Epidermal melanocyte (primary cell): Measurements from ENCODE around the gene ATP1B3.
"Not testable (repeated sequence)": the region's sequence is repeated elsewhere in the genome, so short reads cannot be mapped to it uniquely, and the experiment has no call there.

Experiments used
- DNase-seq: peaks from one replicate; pipeline ENCODE4 v3.0.0; 2011; ENCODE audit warnings: low spot score; ENCODE audit not compliant: insufficient read length

ATP1B3 gene

GRCh38 chr3:141860086-141860669 is 16.3 kb upstream of the ATP1B3 start:
- DNase-seq = peak; percentile 71

- DNase-seq = no peak
Measured at GRCh38 chr3:141860766-141861513, 15.5 kb upstream of the ATP1B3 start.

- DNase-seq = no peak
Measured at GRCh38 chr3:141862279-141862816, 14.1 kb upstream of the ATP1B3 start.

- no peak for DNase-seq
Measured at GRCh38 chr3:141863491-141863890, 13.0 kb upstream of the ATP1B3 start.

- DNase-seq = no peak
Measured at GRCh38 chr3:141864281-141864970, 12.0 kb upstream of the ATP1B3 start.

- DNase-seq = no peak
Measured at GRCh38 chr3:141865101-141865500, 11.3 kb upstream of the ATP1B3 start.

GRCh38 chr3:141870091-141870687 is 6.3 kb upstream of the ATP1B3 start:
- no peak for DNase-seq

GRCh38 chr3:141875374-141875892 is 1.0 kb upstream of the ATP1B3 start:
- peak; percentile 86 for DNase-seq

- DNase-seq = no peak
Measured at GRCh38 chr3:141875893-141876380, 506 bp upstream of the ATP1B3 start.

GRCh38 chr3:141876891-141877621 is 613 bp downstream of the ATP1B3 start:
- DNase-seq = no peak

- DNase-seq = no peak
Measured at GRCh38 chr3:141877911-141878310, 1.5 kb downstream of the ATP1B3 start.

- no peak for DNase-seq
Measured at GRCh38 chr3:141878326-141878725, 1.9 kb downstream of the ATP1B3 start.

- DNase-seq = no peak
Measured at GRCh38 chr3:141878817-141879216, 2.4 kb downstream of the ATP1B3 start.

- DNase-seq = no peak
Measured at GRCh38 chr3:141881702-141882101, 5.3 kb downstream of the ATP1B3 start.

- no peak for DNase-seq
Measured at GRCh38 chr3:141887051-141887450, 10.6 kb downstream of the ATP1B3 start.

- not testable (repeated sequence) for DNase-seq
Measured at GRCh38 chr3:141888548-141888947, 12.1 kb downstream of the ATP1B3 start.

GRCh38 chr3:141894524-141895176 is 18.2 kb downstream of the ATP1B3 start:
- no peak for DNase-seq

- no peak for DNase-seq
Measured at GRCh38 chr3:141895731-141896130, 19.3 kb downstream of the ATP1B3 start.

GRCh38 chr3:141898908-141899307 is 22.5 kb downstream of the ATP1B3 start:
- DNase-seq = no peak

- DNase-seq = no peak
Measured at GRCh38 chr3:141900343-141900742, 23.9 kb downstream of the ATP1B3 start.
